WTC11 (cell line): ENCODE measurements around the gene WDR87.

ENCODE experiments used
- CREM ChIP-seq: sonication (generic); formaldehyde crosslinking; IDR thresholded peaks from 2 replicates; pipeline ENCODE4 v1.8.1; 2022; ENCODE audit warnings: mild to moderate bottlenecking, missing genetic modification reagents, moderate library complexity
- CTCF ChIP-seq: fragments of 200-600 bp; IDR thresholded peaks from 2 replicates; pipeline ENCODE4 v1.8.0; 2022; ENCODE audit warnings: antibody characterized with exemption
- EMX1 ChIP-seq: fragments of 250-450 bp; sonication (Bioruptor Pico); IDR thresholded peaks from 2 replicates; pipeline ENCODE4 v1.8.0; 2021; ENCODE audit warnings: mild to moderate bottlenecking
- FOXK1 ChIP-seq: sonication (generic); formaldehyde crosslinking; IDR thresholded peaks from 2 replicates; pipeline ENCODE4 v1.8.0; 2022; ENCODE audit warnings: mild to moderate bottlenecking, moderate library complexity, missing genetic modification reagents
- FOXP4 ChIP-seq: sonication (generic); formaldehyde crosslinking; IDR thresholded peaks from 2 replicates; pipeline ENCODE4 v1.8.0; 2022; ENCODE audit warnings: mild to moderate bottlenecking, missing genetic modification reagents
- USF2 ChIP-seq: sonication (generic); formaldehyde crosslinking; IDR thresholded peaks from 2 replicates; pipeline ENCODE4 v1.8.1; 2023; ENCODE audit warnings: mild to moderate bottlenecking, missing genetic modification reagents, moderate library complexity
- ZNF416 ChIP-seq: fragments of 250-450 bp; sonication (Bioruptor Pico); IDR thresholded peaks from 2 replicates; pipeline ENCODE4 v1.9.0; 2021; ENCODE audit warnings: mild to moderate bottlenecking, inconsistent platforms

- TF ChIP-seq USF2 (CRISPR knock-in tag) (no peak), CTCF (no peak), ZNF416 (CRISPR knock-in tag) (no peak), FOXK1 (CRISPR knock-in tag) (no peak), FOXP4 (CRISPR knock-in tag) (no peak), EMX1 (CRISPR knock-in tag) (no peak), CREM (CRISPR knock-in tag) (no peak)
Measured at GRCh38 chr19:37885392-37885791, 21.0 kb downstream of the WDR87 start.
